ENCODE measurements around the gene CEP72.

DNA sequence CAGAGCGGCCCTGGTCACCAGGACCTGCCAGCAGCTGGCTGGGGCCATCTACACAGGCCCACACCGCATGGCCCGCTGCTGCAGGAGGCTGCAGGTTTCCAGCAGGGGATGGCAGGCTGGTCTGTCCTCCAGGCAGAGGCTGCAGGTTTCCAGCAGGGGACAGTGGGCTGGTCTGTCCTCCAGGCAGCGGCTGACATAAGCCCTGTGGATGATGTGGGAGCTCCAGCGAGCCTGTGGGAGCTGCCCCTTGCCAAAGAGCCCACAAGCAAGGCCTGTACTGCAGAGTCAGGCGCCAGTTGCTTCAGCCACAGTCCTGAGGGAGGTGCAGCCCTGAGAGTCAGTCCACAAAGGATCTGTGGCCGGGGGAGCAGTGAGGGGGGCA lies 62.5 kb downstream of the CEP72 start:
- no peak for TF ChIP-seq SUZ12 (IDR thresholded peaks at IDR 0.05; ENCODE audit: low read depth, low read length)
- no peak for TF ChIP-seq SRSF1 (optimal IDR thresholded peaks at IDR 0.05; ENCODE audit: low read depth, low read length)
- no peak for TF ChIP-seq ERF (CRISPR knock-in tag; IDR thresholded peaks at IDR 0.05)
- TF ChIP-seq FOXP1 (IDR thresholded peaks at IDR 0.05): no peak
- no peak for TF ChIP-seq FOXP1 (CRISPR knock-in tag; IDR thresholded peaks at IDR 0.05)
- TF ChIP-seq ZNF326 (CRISPR knock-in tag; IDR thresholded peaks at IDR 0.05; ENCODE audit: borderline replicate concordance): no peak
- no peak for TF ChIP-seq ESRRA (CRISPR knock-in tag; IDR thresholded peaks at IDR 0.05; ENCODE audit: low read depth)
- no peak for TF ChIP-seq ZNF335 (CRISPR knock-in tag; IDR thresholded peaks at IDR 0.05)
- TF ChIP-seq, protein P1, sequence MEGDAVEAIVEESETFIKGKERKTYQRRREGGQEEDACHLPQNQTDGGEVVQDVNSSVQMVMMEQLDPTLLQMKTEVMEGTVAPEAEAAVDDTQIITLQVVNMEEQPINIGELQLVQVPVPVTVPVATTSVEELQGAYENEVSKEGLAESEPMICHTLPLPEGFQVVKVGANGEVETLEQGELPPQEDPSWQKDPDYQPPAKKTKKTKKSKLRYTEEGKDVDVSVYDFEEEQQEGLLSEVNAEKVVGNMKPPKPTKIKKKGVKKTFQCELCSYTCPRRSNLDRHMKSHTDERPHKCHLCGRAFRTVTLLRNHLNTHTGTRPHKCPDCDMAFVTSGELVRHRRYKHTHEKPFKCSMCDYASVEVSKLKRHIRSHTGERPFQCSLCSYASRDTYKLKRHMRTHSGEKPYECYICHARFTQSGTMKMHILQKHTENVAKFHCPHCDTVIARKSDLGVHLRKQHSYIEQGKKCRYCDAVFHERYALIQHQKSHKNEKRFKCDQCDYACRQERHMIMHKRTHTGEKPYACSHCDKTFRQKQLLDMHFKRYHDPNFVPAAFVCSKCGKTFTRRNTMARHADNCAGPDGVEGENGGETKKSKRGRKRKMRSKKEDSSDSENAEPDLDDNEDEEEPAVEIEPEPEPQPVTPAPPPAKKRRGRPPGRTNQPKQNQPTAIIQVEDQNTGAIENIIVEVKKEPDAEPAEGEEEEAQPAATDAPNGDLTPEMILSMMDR (CRISPR knock-in tag; IDR thresholded peaks at IDR 0.05): no peak
- no peak for TF ChIP-seq BORCS8-MEF2B (CRISPR knock-in tag; IDR thresholded peaks at IDR 0.05)

All from HepG2 (cell line).